Measurements from ENCODE around the gene ZMYM1. TPM values are rescaled to one million over a fixed set of nuclear protein-coding genes. Genes with fewer than 3 reads are reported as not detected.

ZMYM1 gene
- total and polyA plus RNA-seq, 2 of the 8 experiments (the other 6 are each of a cell fraction or from before 2014, with no cell fraction given): 10.0 to 41.3 TPM

- Histone ChIP-seq H4K5ac (ENCODE audit: insufficient read length, low read depth, low read length) (no peak overlapping the region), H3K27ac (ENCODE audit: low read depth, low read length) (no peak overlapping the region), H3K79me2 (ENCODE audit: control insufficient read depth in 1 of 2, insufficient read depth in 2 of 2, low read length in 2 of 2) (no peaks in the 10 kb centered on the region), H2BK5ac (ENCODE audit: low read depth, low read length) (no peak overlapping the region), H3K79me1 (ENCODE audit: low read depth, low read length) (no peaks in the 10 kb centered on the region), H2BK20ac (ENCODE audit: low read length) (no peak overlapping the region), H3K4me1 (replicated peaks in 1 of 4; ENCODE audit: control insufficient read depth in 3 of 4, insufficient read depth in 4 of 4, low read length in 3 of 4) (no peaks in the 10 kb centered on the region), H4K8ac (ENCODE audit: extremely low read depth, insufficient read depth, low read length) (no peak overlapping the region), H3K36me3 (ENCODE audit: control insufficient read depth in 2 of 4, insufficient read depth in 4 of 4, low read length in 3 of 4) (peaks cover 0 to 4% (median 2%) of the 10 kb centered on the region in 4 experiments; a peak in 2 of 8 replicates), H3K56ac (replicated peaks; ENCODE audit: insufficient read length, low read depth, low read length) (no peak overlapping the region), H2AFZ (ENCODE audit: low read length) (no peak overlapping the region), H3K23me2 (ENCODE audit: low read depth, low read length) (no peaks in the 10 kb centered on the region), H3K18ac (ENCODE audit: extremely low read depth, low read length) (no peak overlapping the region), H3K23ac (ENCODE audit: insufficient read length) (no peak overlapping the region), H4K20me1 (replicated peaks in 1 of 2; ENCODE audit: control insufficient read depth in 1 of 2, insufficient read depth in 2 of 2, low read length in 2 of 2) (no peaks in the 10 kb centered on the region), H3K27me3 (replicated peaks in 1 of 4; ENCODE audit: control insufficient read depth in 3 of 4, extremely low read depth in 1 of 4, insufficient read depth in 3 of 4, low read length in 3 of 4) (no peaks in the 10 kb centered on the region), H2BK15ac (ENCODE audit: low read length) (no peak overlapping the region), H2BK12ac (ENCODE audit: low read depth, low read length) (no peak overlapping the region), H2BK120ac (replicated peaks; ENCODE audit: low read depth, low read length) (no peak overlapping the region), H3K4ac (replicated peaks; ENCODE audit: insufficient read length, low read depth, low read length) (no peak overlapping the region), H3K4me2 (ENCODE audit: insufficient read depth in 1 of 2, low read depth in 2 of 2, low read length in 2 of 2) (no peak overlapping the region), H3K14ac (ENCODE audit: insufficient read length) (no peak overlapping the region), H3K9ac (replicated peaks in 1 of 4; ENCODE audit: extremely low read depth in 1 of 4, low read depth in 3 of 4, low read length in 3 of 4) (no peak overlapping the region), H3K9me3 (ENCODE audit: insufficient read depth in 2 of 2, low read depth in 1 of 2, low read length in 1 of 2) (no peaks in the 10 kb centered on the region), H3K4me3 (ENCODE audit: extremely low read depth in 1 of 4, insufficient read depth in 2 of 4, low read depth in 3 of 4, low read length in 4 of 4) (no peak overlapping the region), H2AK5ac (ENCODE audit: low read depth, low read length) (no peak overlapping the region), H4K91ac (replicated peaks; ENCODE audit: insufficient read length, low read length) (no peak overlapping the region)
- FAIRE-seq (no peak), DNase-seq (ENCODE audit: low read depth in 1 of 2, low spot score in 2 of 2) (peak; percentile 1 to 53)
- TF ChIP-seq MAX (IDR thresholded peaks at IDR 0.05) (no peak), TAF1 (IDR thresholded peaks at IDR 0.05; ENCODE audit: low read depth, low read length) (no peak), KDM4A (IDR thresholded peaks at IDR 0.05; ENCODE audit: low read depth, low read length, severe bottlenecking) (no peak), SAP30 (IDR thresholded peaks at IDR 0.05; ENCODE audit: insufficient read depth, insufficient replicate concordance, low read length) (no peak), TAF7 (optimal IDR thresholded peaks at IDR 0.05; ENCODE audit: borderline replicate concordance, low read depth, low read length) (no peak), PHF8 (conservative IDR thresholded peaks at IDR 0.05; ENCODE audit: low read depth, low read length) (no peak), POLR2A (IDR thresholded peaks at IDR 0.05; ENCODE audit: control extremely low read depth in 1 of 2, low read depth in 2 of 2, low read length in 2 of 2) (no peak)
- 89% methylated on average over 36 of the region's 36 CpGs; no CpG with 5 or more reads in 1 of the 2 experiments for whole genome bisulfite sequencing, 2 experiments (ENCODE audit: extremely low coverage in 1 of 2, insufficient coverage in 1 of 2, insufficient read length in 1 of 2, insufficient replicate concordance in 2 of 2, low coverage in 1 of 2, low lambda C conversion rate in 2 of 2, missing lambda C conversion rate in 1 of 2)
- POLR2A ChIA-PET (ENCODE audit: partially characterized antibody): interaction anchor here (0.8 to 1.4 kb wide), 3 partner anchors 8 to 415 kb away, joined by 3 read pairs; no protein-coding TSS in a partner anchor
- CTCF ChIA-PET (ENCODE audit: partially characterized antibody): interaction anchor here (0.6 kb wide), 1 partner anchor 309 kb away, joined by 3 read pairs; no protein-coding TSS in a partner anchor
Observed at GRCh38 chr1:35120458-35121133, 41.4 kb downstream of the ZMYM1 start.
